ENCODE data around the gene MMP14. TPM values are rescaled to one million over a fixed set of nuclear protein-coding genes. Genes with fewer than 3 reads are reported as not detected.

Gene MMP14
- total and polyA plus RNA-seq, 3 donors from 2014 or later = 14.2 to 54.6 (median 35.8) TPM

GRCh38 chr14:22887990-22888378 is 51.6 kb downstream of the MMP14 start:
- intact Hi-C loops (cut with DNase I; ENCODE audit: low total_unique reads) = no loop called here
- 40 to 47% methylated on average over 4 to 5 of the region's 5 CpGs for WGBS, 2 donors
- no peak for DNase-seq
- H3K9me3 ChIP-seq = no peaks in the 10 kb centered on the region
- peaks cover 8% of the 10 kb centered on the region for H3K4me1 ChIP-seq
- H3K4me3 ChIP-seq = peak overlapping the region; percentile 75 to 85
- no peaks in the 10 kb centered on the region for H3K27me3 ChIP-seq
- H3K27ac ChIP-seq = peak overlapping the region; percentile 36 to 73
- TF ChIP-seq CTCF (IDR thresholded peaks at IDR 0.05) (no peak), POLR2A (IDR thresholded peaks at IDR 0.05) (no peak)
- H3K36me3 ChIP-seq (ENCODE audit: low read depth, missing control alignments) = no peaks in the 10 kb centered on the region

- H3K9me3 ChIP-seq = no peaks in the 10 kb centered on the region
- H3K4me3 ChIP-seq = no peak overlapping the region
- DNase-seq = no peak
- no peaks in the 10 kb centered on the region for H3K36me3 ChIP-seq (ENCODE audit: low read depth, missing control alignments)
- no peaks in the 10 kb centered on the region for H3K27me3 ChIP-seq
- intact Hi-C loops (cut with DNase I; ENCODE audit: low total_unique reads) = no loop called here
- no peak overlapping the region for H3K27ac ChIP-seq
- TF ChIP-seq CTCF (IDR thresholded peaks at IDR 0.05) (no peak), POLR2A (IDR thresholded peaks at IDR 0.05) (no peak)
- WGBS, 2 donors = 61 to 70% methylated on average over 4 of the region's 4 CpGs
- peaks cover 8% of the 10 kb centered on the region for H3K4me1 ChIP-seq
Observed at GRCh38 chr14:22888662-22889061, 52.3 kb downstream of the MMP14 start.

GRCh38 chr14:22890416-22890815 is 54.0 kb downstream of the MMP14 start:
- H3K27ac ChIP-seq = no peak overlapping the region
- H3K36me3 ChIP-seq (ENCODE audit: low read depth, missing control alignments) = no peaks in the 10 kb centered on the region
- no peaks in the 10 kb centered on the region for H3K9me3 ChIP-seq
- 70 to 94% methylated on average over 1 of the region's 1 CpG for WGBS, 2 donors
- H3K27me3 ChIP-seq = no peaks in the 10 kb centered on the region
- intact Hi-C loops (cut with DNase I; ENCODE audit: low total_unique reads) = no loop called here
- DNase-seq = no peak
- H3K4me3 ChIP-seq = no peak overlapping the region
- TF ChIP-seq POLR2A (IDR thresholded peaks at IDR 0.05) (no peak), CTCF (IDR thresholded peaks at IDR 0.05) (no peak)
- H3K4me1 ChIP-seq = peaks cover 8% of the 10 kb centered on the region

DNA sequence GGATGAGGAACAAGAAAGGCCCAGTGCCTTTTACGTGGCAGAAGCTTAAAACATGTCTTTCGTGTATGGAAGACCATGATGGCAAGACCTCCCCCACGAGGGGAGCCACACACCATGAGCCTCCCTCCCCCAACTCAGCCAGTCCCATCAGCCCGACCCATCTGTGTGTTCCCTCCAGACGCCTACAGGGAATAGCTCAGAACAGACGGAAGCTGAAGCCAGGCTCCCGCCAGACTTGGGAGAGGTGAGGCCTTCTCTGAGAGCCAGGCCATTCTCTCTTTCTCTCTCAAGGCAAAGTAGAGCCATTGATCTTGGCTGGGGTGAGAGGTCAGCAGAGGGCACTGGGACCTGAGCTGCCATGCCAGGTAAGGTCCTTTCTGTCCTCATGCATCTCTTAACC is 56.1 kb downstream of the MMP14 start:
- Histone ChIP-seq H3K36me3 (ENCODE audit: low read depth, missing control alignments) (no peaks in the 10 kb centered on the region), H3K9me3 (no peaks in the 10 kb centered on the region), H3K27ac (no peak overlapping the region), H3K4me3 (no peak overlapping the region), H3K27me3 (no peaks in the 10 kb centered on the region), H3K4me1 (peaks cover 6% of the 10 kb centered on the region)
- intact Hi-C loops (cut with DNase I; ENCODE audit: low total_unique reads) = no loop called here
- TF ChIP-seq POLR2A (IDR thresholded peaks at IDR 0.05) = no peak
- no peak for TF ChIP-seq CTCF (IDR thresholded peaks at IDR 0.05)
- 77 to 81% methylated on average over 7 of the region's 7 CpGs for WGBS, 2 donors
- no peak for DNase-seq

GRCh38 chr14:22893706-22894105 is 57.3 kb downstream of the MMP14 start:
- 80 to 87% methylated on average over 4 of the region's 4 CpGs for WGBS, 2 donors
- no peak overlapping the region for H3K4me3 ChIP-seq
- intact Hi-C loops (cut with DNase I; ENCODE audit: low total_unique reads) = no loop called here
- no peaks in the 10 kb centered on the region for H3K27me3 ChIP-seq
- DNase-seq = no peak
- no peak overlapping the region for H3K27ac ChIP-seq
- H3K9me3 ChIP-seq = no peaks in the 10 kb centered on the region
- no peaks in the 10 kb centered on the region for H3K36me3 ChIP-seq (ENCODE audit: low read depth, missing control alignments)
- TF ChIP-seq CTCF (IDR thresholded peaks at IDR 0.05) = no peak
- TF ChIP-seq POLR2A (IDR thresholded peaks at IDR 0.05) = no peak
- H3K4me1 ChIP-seq = no peaks in the 10 kb centered on the region

Data from testis (tissue), 3 donors.